Hindlimb muscle (tissue), 1 donor: ENCODE data around the gene MSI2. TPM values are rescaled to one million over a fixed set of nuclear protein-coding genes. Genes with fewer than 3 reads are reported as not detected.
"Not testable (repeated sequence)": the region's sequence is repeated elsewhere in the genome, so short reads cannot be mapped to it uniquely, and the experiment has no call there.

ENCODE experiments used
- DNase-seq: peaks from one replicate; pipeline ENCODE4 v3.0.0-alpha.2; 2013
- polyA plus RNA-seq: library from polyadenylated mRNA; unstranded; fragments of 120-200 nt; gene quantifications from one replicate; pipeline ENCODE4 v1.2.1, GENCODE V29; 2013; ENCODE audit not compliant: insufficient read length

Gene MSI2
- polyA plus RNA-seq, 1 donor = 33.6 TPM

DNA sequence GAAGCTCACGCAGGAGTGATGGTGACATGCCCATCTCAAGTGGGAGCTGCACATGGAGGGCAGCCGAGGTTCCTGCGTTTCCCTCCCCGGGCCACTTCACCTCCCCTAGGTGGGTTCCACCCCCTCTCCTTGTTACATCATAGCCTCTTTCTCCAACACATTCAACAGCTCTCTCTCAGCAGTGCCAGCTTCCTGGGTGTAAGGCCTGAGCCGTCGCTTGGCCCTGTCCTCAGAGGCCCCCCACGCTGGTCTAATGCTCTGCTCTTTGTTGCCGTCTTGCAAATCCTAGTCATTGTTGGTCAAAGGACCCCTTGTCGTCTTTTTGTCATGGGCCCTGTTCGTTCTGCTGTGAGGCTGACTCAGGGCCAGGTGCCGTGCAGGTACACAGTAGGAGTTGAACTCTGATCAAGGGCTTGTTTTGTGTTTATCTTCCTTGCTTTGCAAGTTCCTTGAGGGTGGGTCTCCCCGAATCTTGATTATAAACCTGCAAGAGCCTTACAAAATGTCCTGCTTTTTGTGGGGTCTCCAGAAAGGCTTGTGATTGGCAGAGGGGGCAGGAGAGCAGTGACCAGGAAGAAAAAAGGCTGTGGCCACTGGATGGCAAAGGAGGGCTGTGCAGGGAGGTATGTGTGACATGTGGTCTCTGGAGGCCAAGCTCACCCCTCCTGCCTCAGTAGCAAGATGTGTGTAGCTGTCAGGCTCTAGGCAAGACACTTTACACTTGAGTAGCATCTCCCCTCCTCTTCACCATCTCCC lies 352.2 kb downstream of the MSI2 start:
- no peak for DNase-seq

DNA sequence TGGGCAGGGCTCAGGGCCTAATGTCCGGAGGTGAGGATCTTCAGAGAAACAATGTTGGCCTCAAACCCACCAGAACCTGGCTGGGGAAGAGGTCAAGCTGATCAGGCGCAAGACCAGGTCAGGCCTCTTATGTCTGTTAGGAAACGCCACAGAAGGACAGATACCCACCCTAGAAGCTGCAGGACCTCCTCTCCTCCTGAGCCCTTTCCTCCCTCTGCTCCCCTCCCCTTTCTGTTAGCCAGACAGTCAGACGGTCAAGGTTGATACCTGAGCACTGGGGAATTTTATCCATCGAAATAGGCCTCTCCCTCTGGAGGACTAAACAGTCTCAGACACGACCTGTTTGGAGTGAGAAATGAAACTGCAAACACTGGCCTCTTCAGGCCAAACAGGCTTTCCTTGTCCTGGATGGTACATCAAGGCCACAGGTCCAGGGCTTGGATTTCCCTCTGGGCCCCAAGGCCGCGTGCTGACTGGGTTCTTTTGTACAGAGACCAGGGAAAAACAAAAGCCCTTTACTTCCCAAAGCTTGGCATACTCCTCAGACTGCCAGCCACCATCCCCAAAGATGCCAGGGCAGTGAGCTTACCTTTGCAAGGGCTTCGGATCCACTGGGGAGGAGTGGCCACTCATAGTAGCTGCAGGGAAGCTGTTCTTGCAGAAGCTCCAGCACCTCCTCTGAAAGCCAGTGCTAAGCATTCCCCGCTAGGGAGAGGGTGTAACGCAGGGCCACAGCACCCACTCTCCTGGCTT lies 353.0 kb downstream of the MSI2 start:
- DNase-seq = no peak

- no peak for DNase-seq
Observed at GRCh38 chr17:57609878-57610270, 353.6 kb downstream of the MSI2 start.

DNA sequence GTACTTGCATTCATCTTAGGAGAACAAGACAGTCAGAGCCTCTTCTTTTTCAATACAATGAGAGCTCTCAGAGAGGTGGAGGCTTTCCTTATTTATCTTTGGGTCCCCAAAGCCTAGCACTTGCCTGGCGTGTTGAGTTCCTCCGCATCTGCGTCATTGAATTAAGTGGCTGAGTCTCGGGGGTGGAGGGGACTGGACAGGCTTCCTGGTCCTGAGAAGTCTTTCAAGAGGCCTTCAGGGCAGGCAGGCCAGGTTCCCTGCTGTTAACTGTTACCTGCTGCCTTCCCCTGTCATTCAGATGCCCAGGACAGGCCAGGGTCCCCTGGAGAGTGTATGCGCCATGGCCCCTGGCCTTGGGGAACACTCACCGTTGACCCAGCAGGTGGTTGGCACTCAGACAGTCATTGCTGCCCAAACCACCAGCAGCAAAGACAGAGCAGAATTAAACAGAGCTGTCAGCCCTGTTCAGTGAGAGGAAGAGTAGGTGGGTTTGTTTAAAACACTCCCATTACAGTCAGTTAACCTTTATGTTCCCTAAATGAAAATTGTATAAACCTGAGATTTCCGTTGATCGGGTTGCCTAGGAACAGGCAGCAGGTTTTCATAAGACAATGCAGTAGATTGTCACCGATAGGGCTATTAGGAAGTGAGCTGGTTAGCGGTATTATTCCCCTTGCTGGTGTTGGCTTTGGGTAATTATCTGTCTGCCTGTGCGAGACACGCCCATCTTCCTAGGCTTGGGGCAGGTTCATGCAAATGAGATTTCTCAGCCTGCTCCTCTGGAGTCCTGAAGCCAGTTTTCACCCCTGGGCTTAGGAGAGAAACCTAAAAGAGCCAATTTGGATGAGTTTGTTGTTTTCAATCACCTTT lies 356.1 kb downstream of the MSI2 start:
- no peak for DNase-seq

DNA sequence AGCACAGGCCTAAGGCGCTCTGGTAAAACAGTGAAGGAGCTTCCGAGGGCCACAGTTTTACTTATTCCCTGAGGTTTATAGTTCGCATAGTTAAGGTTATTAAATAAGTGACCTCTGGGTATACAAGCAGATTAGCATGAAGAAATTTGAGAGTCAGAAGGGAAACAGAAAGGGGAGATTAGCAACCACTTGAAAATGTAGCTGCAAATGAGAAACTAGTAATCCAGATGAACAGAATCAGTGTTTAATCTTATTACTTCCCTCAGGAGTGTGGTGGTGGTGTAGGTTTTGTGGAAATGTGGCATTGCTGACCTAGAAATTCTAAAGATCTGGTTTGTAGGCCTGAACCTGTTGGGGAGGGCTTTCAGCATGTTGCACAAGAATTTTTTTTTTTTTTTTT lies 358.4 kb downstream of the MSI2 start:
- DNase-seq = no peak

DNA sequence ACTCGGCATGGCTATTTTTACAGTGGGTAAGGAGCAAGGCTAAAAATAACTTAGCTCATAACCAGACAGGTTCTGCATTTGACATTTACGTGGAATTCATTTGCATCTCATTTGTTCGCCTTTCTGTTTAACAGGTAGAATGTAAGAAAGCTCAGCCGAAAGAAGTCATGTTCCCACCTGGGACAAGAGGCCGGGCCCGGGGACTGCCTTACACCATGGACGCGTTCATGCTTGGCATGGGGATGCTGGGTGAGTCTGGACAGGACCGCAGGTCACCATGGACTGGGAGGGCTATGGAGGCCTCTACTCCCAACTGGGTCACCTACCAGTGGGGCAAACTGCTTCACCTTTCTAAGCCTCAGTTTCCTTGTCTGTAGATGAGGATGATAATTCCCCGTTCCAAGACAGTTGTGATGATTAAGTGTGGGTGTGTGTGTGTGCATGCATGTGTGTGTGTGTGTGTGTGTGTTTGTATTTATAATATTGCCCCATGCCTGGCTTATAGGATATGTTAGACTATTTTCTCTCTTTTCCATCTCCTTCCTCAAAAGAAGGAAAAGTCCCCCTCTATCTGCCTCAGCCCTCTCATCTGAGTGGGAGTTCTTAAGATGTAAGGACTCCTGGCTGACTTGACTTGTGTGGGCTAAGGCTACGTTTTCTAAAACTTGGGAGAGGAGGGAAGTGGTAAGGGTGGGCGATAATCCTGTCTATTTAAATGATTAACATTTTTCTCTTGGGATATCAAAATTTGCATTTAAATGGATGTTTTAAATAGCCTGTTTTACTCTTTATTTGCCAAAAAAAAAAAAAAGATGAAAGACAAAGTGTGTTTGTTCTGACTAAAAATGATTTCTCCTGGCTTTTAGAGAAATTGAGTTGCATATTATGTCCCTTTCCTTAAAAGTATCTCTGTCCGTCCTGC lies 359.8 kb downstream of the MSI2 start:
- no peak for DNase-seq

DNA sequence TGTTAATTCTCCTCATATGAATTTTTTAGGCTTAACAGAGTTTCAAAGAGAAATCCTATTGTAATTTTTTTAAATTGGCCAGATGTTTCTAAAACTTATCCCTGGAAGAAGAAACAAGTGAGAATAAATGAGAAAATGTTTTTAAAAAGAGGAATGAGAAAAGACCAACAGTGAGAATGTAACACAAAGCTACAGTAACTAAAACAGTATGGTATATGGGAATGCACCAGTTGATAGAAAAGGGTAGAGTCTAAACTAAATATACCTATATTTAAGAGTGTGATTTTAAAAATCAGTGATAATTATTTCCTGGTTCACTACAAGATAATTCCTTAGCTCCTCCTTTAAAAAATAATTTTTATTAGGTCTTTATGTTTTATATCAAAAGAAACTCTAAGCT lies 360.9 kb downstream of the MSI2 start:
- DNase-seq = no peak

DNA sequence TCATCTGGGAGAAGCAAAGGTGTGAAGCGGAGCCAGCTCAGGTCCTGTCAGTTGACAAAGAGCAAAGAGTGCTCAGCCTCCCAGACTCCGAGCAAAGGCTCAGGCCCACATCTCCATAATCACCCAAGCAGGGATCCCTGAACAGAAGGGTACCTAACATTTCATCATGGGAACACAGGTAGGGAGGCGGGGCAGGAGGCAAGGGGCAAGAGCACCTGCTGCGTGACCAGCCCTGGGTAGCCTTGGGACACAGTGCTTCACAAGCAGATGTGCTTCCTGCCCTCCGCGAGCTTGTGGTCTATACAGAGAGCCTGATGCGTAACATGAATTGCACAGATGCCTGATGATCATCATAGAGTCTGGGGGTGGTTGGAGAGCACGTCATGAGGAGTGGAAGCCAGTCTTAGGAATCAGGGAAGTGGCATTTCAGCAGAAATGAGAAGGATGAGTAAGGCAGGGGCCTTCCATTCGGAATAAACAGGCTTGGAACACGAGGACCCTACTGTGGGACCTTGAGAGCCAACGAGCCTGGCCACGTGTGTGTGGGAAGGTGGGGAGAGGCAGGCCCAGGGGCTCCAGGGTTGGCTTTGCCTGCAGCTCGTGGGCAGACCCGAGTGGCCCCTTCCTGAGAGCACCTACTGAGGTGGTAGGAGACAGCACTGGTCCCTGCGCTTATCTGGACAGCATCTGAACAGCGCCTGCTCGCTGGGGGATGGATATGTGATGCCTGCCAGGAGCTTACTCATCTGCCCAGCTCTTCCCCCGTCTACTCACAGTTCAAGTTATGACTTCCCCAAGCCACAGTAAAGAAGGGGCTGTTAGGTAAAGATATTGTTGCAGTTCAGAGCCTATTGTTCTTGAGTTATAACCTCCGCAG lies 363.0 kb downstream of the MSI2 start:
- DNase-seq = no peak

DNA sequence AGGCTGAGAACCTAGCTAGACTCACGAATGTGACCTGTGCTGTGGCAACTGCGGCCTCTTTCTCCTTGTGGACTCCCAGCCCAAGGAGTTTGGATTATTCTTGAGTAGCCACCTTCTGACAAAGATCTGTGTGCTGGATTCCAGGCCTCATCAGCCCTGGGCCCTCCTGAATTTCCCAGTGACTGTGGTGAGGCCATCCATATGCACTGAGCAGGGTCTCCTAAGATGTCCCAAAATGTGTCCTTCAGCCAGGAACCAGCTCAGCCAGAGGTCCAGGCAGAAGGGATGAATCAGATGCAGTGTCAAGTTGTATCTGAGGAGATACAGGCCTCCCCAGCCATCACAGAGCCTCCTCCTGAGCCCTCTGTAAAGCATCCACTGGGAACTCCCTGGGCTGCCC lies 364.3 kb downstream of the MSI2 start:
- DNase-seq = no peak

- DNase-seq = not testable (repeated sequence)
Observed at GRCh38 chr17:57621791-57622190, 365.5 kb downstream of the MSI2 start.

DNA sequence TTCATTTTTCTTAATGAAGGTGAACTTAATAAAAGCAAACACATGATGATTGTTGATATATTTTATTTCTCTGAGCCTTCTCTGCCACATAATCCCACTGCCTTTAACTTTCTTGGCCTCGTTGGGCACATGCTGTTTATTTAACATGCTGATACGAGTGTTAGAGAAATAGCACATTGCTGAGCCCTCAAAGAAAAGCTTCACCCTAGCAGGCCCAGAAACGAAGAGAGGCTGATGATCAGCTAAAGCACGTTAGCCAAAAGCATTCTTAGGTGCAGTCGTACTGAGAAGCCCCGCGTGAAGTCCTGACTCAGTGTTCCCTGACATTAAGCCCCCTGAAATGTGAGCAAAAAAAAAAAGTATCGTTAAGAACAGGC lies 366.0 kb downstream of the MSI2 start:
- DNase-seq = no peak

GRCh38 chr17:57622683-57623433 lies 366.5 kb downstream of the MSI2 start:
- DNase-seq = no peak

DNA sequence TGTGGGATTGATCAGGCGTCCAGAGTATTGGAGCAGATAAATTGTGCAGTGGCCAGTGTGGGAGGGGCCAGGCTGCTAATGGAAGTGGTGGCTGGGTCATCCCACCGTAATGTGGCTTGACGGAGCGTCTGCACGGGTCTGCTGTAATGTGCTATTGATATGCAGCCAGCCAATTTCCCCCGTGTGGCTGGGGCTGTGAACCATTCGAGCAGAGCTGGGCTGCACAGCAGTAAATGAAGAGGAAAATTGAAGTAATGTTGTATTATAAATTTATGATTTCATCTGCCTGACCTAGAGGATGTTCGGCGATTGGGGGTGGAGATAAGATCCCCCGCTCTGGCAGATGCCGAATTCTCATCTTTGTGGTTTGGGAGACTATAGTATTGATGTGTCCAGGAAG lies 367.3 kb downstream of the MSI2 start:
- DNase-seq = no peak

DNA sequence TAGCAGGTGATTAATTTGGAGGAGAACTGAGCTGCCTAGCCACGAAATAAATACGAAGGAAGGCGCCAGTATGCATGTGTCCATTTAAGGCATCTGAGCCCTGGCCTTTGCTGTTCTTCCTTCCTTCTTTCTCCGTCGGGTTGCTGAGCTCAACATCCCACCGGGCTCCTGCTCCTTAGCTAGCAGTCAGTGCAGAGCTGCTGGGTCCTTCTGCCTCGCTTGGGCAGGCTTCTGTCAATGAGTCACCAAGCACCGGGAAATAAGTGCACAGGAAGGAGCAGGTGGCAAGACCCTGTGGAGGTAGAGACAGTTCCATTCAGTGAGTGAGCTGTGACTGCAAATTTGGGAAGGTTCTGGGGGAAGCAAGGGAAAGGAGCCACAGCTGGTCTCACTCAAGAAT lies 368.1 kb downstream of the MSI2 start:
- no peak for DNase-seq

GRCh38 chr17:57625511-57625910 lies 369.2 kb downstream of the MSI2 start:
- no peak for DNase-seq

DNA sequence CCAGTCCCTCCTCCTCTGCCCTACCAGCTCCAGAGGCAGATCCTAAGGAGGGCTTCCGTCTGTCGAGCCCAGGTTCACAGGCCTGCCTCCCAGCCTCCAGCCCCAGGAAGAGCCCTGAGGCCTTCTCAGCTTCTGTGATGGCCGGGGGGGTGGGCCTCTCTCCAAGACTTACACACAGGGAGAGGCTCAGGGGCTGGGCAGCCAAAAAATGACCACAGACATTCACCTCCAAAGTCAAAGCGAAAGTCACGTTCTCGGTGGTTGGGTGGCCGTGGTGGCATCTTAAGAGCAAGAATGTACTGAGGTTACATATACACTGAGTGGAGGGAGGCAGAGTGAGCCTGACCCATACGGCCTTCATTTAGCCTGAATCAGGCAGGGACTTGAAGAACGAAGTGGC lies 369.6 kb downstream of the MSI2 start:
- no peak for DNase-seq

- no peak for DNase-seq
Observed at GRCh38 chr17:57626520-57627210, 370.3 kb downstream of the MSI2 start.

DNA sequence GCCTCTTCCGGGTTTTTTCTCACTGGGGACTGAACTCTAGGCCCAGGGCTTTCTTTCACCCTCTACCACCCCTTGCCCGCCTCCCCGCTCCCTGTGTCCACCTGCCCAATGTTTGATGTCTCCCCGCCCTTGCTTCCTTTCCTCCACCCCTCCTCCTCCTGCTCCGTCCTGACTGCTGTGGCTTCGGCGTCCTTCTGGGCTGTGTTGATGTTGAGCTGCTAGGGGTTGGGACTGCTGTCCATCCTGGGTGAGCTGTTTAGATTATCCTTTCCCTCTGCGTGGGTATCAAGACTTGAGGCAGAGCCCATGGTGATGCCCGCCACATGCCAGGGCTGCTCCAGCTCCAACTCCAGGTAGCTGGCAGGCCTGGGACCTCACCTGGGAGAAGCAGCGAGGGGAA lies 371.3 kb downstream of the MSI2 start:
- DNase-seq = no peak

- no peak for DNase-seq
Observed at GRCh38 chr17:57628421-57628820, 372.1 kb downstream of the MSI2 start.

GRCh38 chr17:57629470-57629869 lies 373.1 kb downstream of the MSI2 start:
- DNase-seq = no peak
